GM12874 (cell line): Measurements from ENCODE around the gene PHLDB3.

ENCODE experiments used
- CTCF ChIP-seq: IDR thresholded peaks from 2 replicates; pipeline ENCODE4 v1.5.1; 2011; ENCODE audit warnings: low read depth, mild to moderate bottlenecking, control low read depth, low read length, moderate library complexity; ENCODE audit not compliant: insufficient read depth

PHLDB3 gene

DNA sequence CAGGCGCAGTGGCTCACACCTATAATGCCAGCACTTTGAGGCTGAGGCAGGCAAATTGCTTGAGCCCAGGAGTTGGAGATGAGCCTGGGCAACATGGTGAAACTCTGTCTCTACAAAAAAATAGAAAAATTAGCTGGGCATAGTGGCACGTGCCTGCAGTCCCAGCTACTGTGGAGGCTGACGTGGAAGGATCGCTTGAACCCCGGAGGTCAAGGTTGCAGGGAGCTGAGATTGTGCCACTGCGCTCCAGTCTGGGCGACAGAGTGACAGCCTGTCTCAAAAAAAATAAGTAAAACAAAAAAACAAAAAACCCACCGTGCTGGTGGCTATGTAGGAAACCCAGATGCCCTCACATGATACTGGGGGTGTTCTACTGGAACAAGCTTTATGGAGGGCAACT lies 16.4 kb downstream of the PHLDB3 start:
- no peak for TF ChIP-seq CTCF

DNA sequence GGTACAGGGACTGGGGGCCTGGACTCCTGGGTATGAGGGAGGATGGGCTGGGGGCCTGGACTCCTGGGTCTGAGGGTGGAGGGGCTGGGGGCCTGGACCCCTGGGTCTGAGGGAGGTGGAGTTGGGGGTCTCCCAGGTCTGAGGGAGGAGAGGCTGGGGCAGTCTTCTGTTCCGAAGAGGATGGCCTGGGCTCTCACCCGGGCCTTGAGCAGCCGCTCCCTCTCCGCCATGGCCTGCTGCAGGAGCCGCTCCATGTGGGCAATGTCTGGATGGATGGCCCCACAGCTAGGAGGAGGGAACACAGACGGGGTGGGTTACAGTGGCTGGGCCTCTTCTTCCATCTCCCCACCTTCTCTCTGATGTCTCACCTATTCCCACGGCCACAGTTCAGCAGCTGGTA lies 18.1 kb downstream of the PHLDB3 start:
- no peak for TF ChIP-seq CTCF

- TF ChIP-seq CTCF = no peak
Measured at GRCh38 chr19:43485951-43486350, 18.6 kb downstream of the PHLDB3 start.

DNA sequence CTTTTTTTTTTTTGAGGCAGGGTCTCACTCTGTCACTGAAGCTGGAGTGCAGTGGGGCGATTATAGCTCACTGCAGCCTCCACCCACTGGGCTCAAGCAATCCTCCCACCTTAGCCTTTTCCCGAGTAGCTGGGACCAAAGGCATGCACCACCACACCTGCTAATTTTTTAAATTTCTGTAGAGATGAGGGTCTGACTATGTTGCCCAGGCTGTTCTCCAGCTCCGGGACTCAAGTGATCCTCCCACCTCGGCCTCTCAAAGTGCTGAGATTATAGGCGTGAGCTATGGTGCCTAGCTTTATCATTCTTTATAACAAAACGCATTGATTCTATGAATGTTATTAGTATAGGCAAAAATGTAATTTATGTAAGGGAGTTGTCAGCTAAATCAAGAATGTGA lies 21.3 kb downstream of the PHLDB3 start:
- TF ChIP-seq CTCF = no peak

DNA sequence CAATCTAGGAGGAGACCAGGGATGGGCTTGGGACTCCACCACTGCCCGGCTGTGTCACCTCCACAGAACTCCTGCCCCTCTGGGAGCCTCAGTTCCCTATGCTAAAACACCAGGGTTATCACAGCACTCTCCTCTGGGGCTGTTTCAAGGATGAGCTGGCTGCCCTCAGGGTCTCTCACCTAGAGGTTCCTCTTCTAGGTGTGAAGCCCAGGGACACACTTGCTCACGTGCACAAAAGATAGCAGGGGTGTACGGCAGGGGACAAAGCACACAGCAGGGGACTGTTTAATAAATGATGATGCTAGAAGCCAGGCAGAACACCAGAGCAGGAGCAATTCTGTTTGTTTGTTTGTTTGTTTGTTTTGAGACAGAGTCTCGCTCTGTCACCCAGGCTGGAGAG lies 22.4 kb downstream of the PHLDB3 start:
- no peak for TF ChIP-seq CTCF

DNA sequence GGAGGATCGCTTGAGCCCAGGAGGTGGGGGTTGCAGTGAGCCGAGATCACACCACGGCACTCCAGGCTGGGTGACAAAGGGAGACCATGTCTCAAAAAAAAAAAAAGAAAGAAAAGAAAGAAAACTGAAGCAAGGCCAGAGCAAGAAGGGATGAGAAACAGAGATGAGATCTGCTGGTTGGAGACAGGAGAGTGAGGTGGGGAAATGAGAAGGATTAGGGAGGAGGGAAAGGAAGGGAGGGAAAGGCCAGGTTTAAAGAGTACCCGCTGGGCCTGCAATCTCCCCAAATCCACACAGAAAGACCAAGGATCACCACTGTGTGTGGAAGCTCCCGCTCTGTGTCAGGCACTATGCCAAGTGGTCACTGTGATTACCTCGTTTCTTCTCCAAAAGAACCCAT lies 22.8 kb downstream of the PHLDB3 start:
- TF ChIP-seq CTCF = no peak

DNA sequence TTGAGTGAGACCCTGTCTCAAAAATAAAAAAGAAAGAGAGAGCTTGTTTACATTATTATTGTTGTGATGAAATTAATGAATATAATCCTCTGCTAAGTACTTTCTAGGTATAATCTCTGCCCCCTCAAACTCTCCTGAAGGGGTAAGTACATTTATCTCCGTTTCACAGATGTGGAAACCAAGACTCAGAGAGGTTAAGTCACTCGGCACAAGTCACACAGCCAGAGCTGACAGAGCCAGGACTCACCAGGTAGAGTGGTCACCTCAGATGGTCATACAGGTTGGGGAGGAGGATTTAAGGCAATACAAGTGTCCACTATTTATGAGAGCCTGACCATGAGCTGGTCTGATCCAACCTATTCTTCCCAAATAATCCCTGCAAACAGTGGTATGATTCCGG lies 24.0 kb downstream of the PHLDB3 start:
- TF ChIP-seq CTCF = no peak
